Measurements from ENCODE around the gene HGFAC.

Gene HGFAC

GRCh38 chr4:3464349-3464905 is 22.7 kb downstream of the HGFAC start:
- DNase-seq, result no peak

GRCh38 chr4:3464911-3465697 is 23.3 kb downstream of the HGFAC start:
- DNase-seq, result no peak

- no peak for DNase-seq
Observed at GRCh38 chr4:3465698-3466671, 24.2 kb downstream of the HGFAC start.

- DNase-seq, result no peak
Observed at GRCh38 chr4:3466691-3467600, 25.2 kb downstream of the HGFAC start.

- no peak for DNase-seq
Observed at GRCh38 chr4:3467601-3468031, 25.8 kb downstream of the HGFAC start.

- DNase-seq, result no peak
Observed at GRCh38 chr4:3468154-3468553, 26.4 kb downstream of the HGFAC start.

- DNase-seq, result no peak
Observed at GRCh38 chr4:3468804-3469203, 27.0 kb downstream of the HGFAC start.

GRCh38 chr4:3469386-3470243 is 27.8 kb downstream of the HGFAC start:
- DNase-seq, result no peak

- no peak for DNase-seq
Observed at GRCh38 chr4:3470244-3471097, 28.7 kb downstream of the HGFAC start.

- no peak for DNase-seq
Observed at GRCh38 chr4:3471098-3471760, 29.5 kb downstream of the HGFAC start.

- DNase-seq, result no peak
Observed at GRCh38 chr4:3471886-3472285, 30.1 kb downstream of the HGFAC start.

GRCh38 chr4:3472411-3473141 is 30.8 kb downstream of the HGFAC start:
- DNase-seq, result no peak

GRCh38 chr4:3473181-3473950 is 31.6 kb downstream of the HGFAC start:
- no peak for DNase-seq

GRCh38 chr4:3473996-3474765 is 32.4 kb downstream of the HGFAC start:
- no peak for DNase-seq

GRCh38 chr4:3475041-3475712 is 33.4 kb downstream of the HGFAC start:
- no peak for DNase-seq

- no peak for DNase-seq
Observed at GRCh38 chr4:3475713-3476260, 34.0 kb downstream of the HGFAC start.

- DNase-seq, result no peak
Observed at GRCh38 chr4:3476341-3476747, 34.6 kb downstream of the HGFAC start.

Data from SIG-M5 (cell line).